GM19324 (cell line): Measurements from ENCODE around the gene RBM25.
"Not testable (repeated sequence)": the region's sequence is repeated elsewhere in the genome, so short reads cannot be mapped to it uniquely, and the experiment has no call there.

Experiments used
- ATAC-seq: cut with Tn5 transposase; IDR thresholded peaks from one replicate; pipeline ENCODE4 v1.9.1; 2021; ENCODE audit warnings: mild to moderate bottlenecking, moderate library complexity; ENCODE audit not compliant: unreplicated experiment, low FRiP score

Gene RBM25

GRCh38 chr14:73058224-73058921, at the start of gene RBM25:
Gene RBM25, plus strand, starts transcription at chr14:73058534. Its CDS starts 13,108 bp downstream, at chr14:73071642.
- peak; percentile 97 for ATAC-seq

- ATAC-seq, result not testable (repeated sequence)
These were observed 47.1 kb upstream of the RBM25 start for GRCh38 chr14:73011189-73011588.

- ATAC-seq, result no peak
These were observed 44.2 kb upstream of the RBM25 start for GRCh38 chr14:73014105-73014504.

- ATAC-seq, result not testable (repeated sequence)
These were observed 42.8 kb upstream of the RBM25 start for GRCh38 chr14:73015552-73015951.

- not testable (repeated sequence) for ATAC-seq
These were observed 42.3 kb upstream of the RBM25 start for GRCh38 chr14:73016011-73016410.

- no peak for ATAC-seq
These were observed 36.3 kb upstream of the RBM25 start for GRCh38 chr14:73022051-73022450.

- no peak for ATAC-seq
These were observed 32.8 kb upstream of the RBM25 start for GRCh38 chr14:73025544-73025943.

GRCh38 chr14:73026243-73026844, 32.0 kb upstream of the RBM25 start:
- no peak for ATAC-seq

GRCh38 chr14:73026845-73027542, 31.3 kb upstream of the RBM25 start, which contains the start of gene ZFYVE1:
Gene ZFYVE1, minus strand, starts transcription at chr14:73027106. Its CDS starts 2,598 bp downstream, at chr14:73024508.
- peak; percentile 96 for ATAC-seq

- no peak for ATAC-seq
These were observed 30.8 kb upstream of the RBM25 start for GRCh38 chr14:73027546-73027945.

GRCh38 chr14:73027984-73028383, 30.4 kb upstream of the RBM25 start:
- no peak for ATAC-seq

GRCh38 chr14:73036706-73037450, 21.5 kb upstream of the RBM25 start:
- not testable (repeated sequence) for ATAC-seq

GRCh38 chr14:73047808-73048207, 10.5 kb upstream of the RBM25 start:
- ATAC-seq, result no peak

GRCh38 chr14:73049428-73049827, 8.9 kb upstream of the RBM25 start:
- ATAC-seq, result no peak

GRCh38 chr14:73055251-73055650, 3.1 kb upstream of the RBM25 start:
- no peak for ATAC-seq

- no peak for ATAC-seq
These were observed 450 bp upstream of the RBM25 start for GRCh38 chr14:73057944-73058223.

GRCh38 chr14:73058922-73059673, 764 bp downstream of the RBM25 start:
- peak; percentile 5 for ATAC-seq

GRCh38 chr14:73069585-73069984, 11.3 kb downstream of the RBM25 start:
- ATAC-seq, result no peak

- no peak for ATAC-seq
These were observed 32.7 kb downstream of the RBM25 start for GRCh38 chr14:73091044-73091443.

- ATAC-seq, result no peak
These were observed 39.1 kb downstream of the RBM25 start for GRCh38 chr14:73097421-73097820.
